ENCODE measurements around the gene BCL7C.

Gene BCL7C

DNA sequence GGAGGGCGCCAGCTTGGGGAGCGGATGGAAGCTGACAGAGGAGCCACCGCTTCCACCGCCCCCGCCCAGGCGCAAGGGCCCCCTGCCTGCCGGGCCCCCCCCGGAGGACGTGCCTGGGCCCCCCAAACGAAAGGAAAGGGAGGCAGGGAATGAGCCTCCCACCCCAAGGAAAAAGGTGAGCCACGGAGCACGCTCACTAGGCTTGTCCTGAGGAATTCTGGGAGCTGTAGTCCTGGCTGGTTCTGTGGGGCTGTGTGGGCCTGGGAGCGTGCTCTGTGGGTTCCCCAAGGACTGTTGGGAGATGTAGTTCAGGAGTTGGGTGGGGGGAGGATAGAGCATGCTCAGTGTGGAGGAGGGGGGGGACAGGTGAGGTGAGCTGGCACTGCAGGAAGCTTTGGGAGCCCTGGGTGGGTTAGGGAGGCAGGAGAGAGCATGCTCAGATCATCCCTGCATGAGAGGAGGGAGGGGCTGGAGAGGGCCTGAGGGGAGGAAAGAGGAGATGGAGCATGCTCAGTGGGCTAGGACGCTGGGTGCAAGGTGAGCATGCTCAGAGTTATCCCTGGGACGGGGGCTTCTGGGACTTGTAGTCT, 34.0 kb upstream of the BCL7C start:
- Histone ChIP-seq H3K27me3 (ENCODE audit: low read depth, low read length) (no peaks in the 10 kb centered on the region), H3K4me1 (ENCODE audit: control insufficient read depth in 1 of 2, insufficient read depth in 2 of 2, low read length in 2 of 2) (peaks cover 0 to 16% of the 10 kb centered on the region in 2 donors), H3K4me3 (ENCODE audit: low read depth in 1 of 2, low read length in 2 of 2) (no peak overlapping the region), H3K36me3 (ENCODE audit: control insufficient read depth in 1 of 2, insufficient read depth in 2 of 2, low read length in 2 of 2) (peaks cover 18 to 36% of the 10 kb centered on the region in 2 donors), H3K9me3 (ENCODE audit: control insufficient read depth in 1 of 2, low read length in 2 of 2) (no peaks in the 10 kb centered on the region), H3K27ac (ENCODE audit: low read length) (no peak overlapping the region)

DNA sequence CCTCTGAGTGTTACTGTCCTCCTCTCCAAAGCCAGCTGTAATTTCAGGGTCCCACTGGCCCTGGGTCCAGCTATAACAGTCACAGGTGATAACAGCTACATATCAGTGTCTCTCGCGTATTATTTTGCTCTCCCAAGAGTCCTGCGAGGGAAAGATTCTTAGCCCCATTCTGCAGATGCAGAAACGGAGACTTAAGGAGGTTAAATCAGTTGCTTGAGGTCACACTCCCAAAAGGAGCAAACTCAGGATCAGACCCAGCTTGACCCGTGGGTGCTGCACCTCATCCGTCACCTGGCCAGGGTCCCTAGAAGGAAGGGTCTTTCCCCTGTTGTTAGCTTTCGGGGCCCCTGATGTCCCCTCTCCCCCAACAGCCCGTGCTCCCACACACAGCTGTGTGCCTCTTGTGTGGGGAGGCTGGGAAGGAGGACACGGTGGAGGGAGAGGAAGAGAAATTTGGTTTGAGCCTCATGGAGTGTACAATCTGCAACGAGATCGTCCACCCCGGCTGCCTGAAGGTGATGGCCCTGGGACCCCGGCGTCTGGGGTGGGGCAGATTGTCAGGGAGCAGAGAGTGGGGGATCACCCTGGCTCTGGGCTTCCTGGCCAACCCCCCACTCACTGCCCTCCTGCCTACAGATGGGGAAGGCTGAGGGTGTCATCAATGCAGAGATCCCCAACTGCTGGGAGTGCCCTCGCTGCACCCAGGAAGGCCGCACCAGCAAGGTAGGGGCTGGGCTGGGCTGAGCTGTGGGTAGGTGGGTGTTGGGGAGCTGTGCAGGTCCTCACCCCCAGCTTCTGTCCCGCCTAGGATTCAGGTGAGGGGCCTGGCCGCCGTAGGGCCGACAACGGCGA, 33.3 kb upstream of the BCL7C start:
- Histone ChIP-seq H3K27ac (ENCODE audit: low read length) (no peak overlapping the region), H3K4me1 (ENCODE audit: control insufficient read depth in 1 of 2, insufficient read depth in 2 of 2, low read length in 2 of 2) (peaks cover 0 to 16% of the 10 kb centered on the region in 2 donors), H3K9me3 (ENCODE audit: control insufficient read depth in 1 of 2, low read length in 2 of 2) (no peaks in the 10 kb centered on the region), H3K36me3 (ENCODE audit: control insufficient read depth in 1 of 2, insufficient read depth in 2 of 2, low read length in 2 of 2) (peaks cover 15 to 32% of the 10 kb centered on the region in 2 donors), H3K27me3 (ENCODE audit: low read depth, low read length) (no peaks in the 10 kb centered on the region), H3K4me3 (ENCODE audit: low read depth in 1 of 2, low read length in 2 of 2) (no peak overlapping the region)

DNA sequence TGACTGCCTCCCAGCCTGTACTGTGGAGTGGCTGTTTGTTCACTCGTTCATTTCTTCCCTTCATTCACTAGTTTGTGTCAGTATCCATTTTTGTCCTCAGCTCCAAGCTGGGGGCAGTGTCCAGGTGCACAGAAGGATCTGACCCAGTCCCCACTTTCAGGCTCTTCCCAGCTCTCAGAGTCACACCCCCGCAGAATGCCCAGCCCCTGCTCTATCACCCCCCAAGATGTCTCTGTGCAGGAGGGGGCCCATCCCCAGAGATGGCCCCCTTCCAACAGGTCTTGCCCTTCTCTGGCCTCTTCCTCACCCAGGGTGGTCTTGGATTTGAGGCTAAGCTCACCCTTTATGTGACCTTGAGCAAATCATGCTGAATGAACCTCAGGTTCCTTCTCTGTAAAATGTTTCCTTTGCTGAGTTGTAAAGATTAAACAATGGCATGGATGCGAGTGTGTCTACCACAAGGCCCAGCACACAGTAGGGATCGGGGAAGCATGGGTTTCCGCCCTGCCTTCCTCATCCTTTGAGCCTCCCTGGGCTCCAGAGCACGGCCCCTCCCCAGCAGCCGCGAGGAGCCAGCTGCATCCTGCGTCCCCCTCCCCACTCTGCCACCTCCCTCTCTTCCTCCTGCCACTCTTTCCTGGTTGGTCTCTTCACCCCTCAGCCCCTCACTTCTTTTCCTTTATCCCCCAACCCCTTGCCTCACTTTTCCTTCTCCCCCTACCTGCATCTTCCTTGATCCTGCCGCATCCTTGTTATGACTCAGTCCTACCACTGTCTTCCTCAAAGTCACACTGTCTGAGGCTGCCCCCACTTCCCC, 32.3 kb upstream of the BCL7C start:
- H3K27ac ChIP-seq (ENCODE audit: low read length): no peak overlapping the region

DNA sequence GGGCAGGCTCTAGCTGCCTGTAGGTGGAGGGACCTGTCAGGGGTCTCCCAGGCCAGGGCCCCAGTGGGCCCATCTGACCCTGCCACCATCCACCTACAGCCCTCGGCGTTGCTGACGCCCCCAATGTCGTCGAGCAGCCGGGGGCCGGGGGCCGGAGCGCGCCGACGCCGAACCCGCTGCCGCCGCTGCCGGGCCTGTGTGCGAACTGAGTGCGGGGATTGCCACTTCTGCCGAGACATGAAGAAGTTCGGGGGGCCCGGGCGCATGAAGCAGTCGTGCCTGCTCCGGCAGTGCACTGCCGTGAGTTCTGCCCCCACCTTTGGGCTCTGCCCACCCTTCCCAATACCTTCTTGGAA, 31.7 kb upstream of the BCL7C start:
- Histone ChIP-seq H3K27me3 (ENCODE audit: low read depth, low read length) (no peaks in the 10 kb centered on the region), H3K9me3 (ENCODE audit: control insufficient read depth in 1 of 2, low read length in 2 of 2) (no peaks in the 10 kb centered on the region), H3K36me3 (ENCODE audit: control insufficient read depth in 1 of 2, insufficient read depth in 2 of 2, low read length in 2 of 2) (peaks cover 3 to 22% of the 10 kb centered on the region in 2 donors), H3K4me3 (ENCODE audit: low read depth in 1 of 2, low read length in 2 of 2) (no peak overlapping the region), H3K4me1 (ENCODE audit: control insufficient read depth in 1 of 2, insufficient read depth in 2 of 2, low read length in 2 of 2) (peaks cover 0 to 27% of the 10 kb centered on the region in 2 donors), H3K27ac (ENCODE audit: low read length) (no peak overlapping the region)

More for the DNA sequence above, 32.3 kb upstream of the BCL7C start:
- Histone ChIP-seq H3K4me3 (ENCODE audit: low read depth in 1 of 2, low read length in 2 of 2) (no peak overlapping the region), H3K27me3 (ENCODE audit: low read depth, low read length) (no peaks in the 10 kb centered on the region), H3K36me3 (ENCODE audit: control insufficient read depth in 1 of 2, insufficient read depth in 2 of 2, low read length in 2 of 2) (peaks cover 9 to 28% of the 10 kb centered on the region in 2 donors), H3K4me1 (ENCODE audit: control insufficient read depth in 1 of 2, insufficient read depth in 2 of 2, low read length in 2 of 2) (peaks cover 0 to 23% of the 10 kb centered on the region in 2 donors), H3K9me3 (ENCODE audit: control insufficient read depth in 1 of 2, low read length in 2 of 2) (no peaks in the 10 kb centered on the region)

DNA sequence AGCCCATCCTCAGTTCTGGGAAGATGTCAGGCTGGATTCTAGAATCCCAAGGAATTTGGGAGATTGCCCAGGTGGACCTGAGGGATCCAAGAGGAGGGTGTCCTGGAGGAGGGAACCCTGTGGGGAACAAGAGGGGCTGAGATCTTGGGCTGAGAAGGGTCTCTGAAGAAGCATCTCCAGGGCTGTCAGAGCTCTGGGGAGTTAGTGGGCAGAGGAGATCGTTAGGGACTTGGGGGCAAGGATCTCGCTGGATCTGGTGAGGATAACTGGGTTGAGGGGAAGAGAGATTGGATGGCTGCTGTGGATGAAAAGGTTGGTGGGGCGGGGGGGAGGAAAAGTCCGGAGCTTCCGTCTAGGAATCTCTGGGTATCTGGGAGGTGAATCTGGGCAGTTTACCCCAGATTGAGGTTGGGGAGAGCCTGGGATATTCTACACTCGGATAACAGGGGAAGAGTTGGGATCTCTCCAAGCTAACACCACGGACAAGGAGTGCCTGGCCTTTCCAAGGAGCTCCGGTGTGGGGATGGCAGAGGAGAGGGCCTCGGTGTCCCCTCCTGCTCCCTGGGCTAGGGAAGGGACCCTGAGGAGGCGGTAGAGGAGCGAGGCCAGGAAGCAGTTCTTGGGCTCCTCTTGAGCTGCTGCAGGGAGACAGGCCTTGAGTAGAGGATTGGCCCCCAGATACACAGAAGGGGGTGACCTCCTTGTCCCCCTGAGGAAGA, 31.2 kb upstream of the BCL7C start:
- H3K4me1 ChIP-seq (ENCODE audit: control insufficient read depth in 1 of 2, insufficient read depth in 2 of 2, low read length in 2 of 2): peaks cover 0 to 27% of the 10 kb centered on the region in 2 donors
- no peaks in the 10 kb centered on the region for H3K27me3 ChIP-seq (ENCODE audit: low read depth, low read length)
- H3K36me3 ChIP-seq (ENCODE audit: control insufficient read depth in 1 of 2, insufficient read depth in 2 of 2, low read length in 2 of 2): peaks cover 0 to 16% of the 10 kb centered on the region in 2 donors
- H3K4me3 ChIP-seq (ENCODE audit: low read depth in 1 of 2, low read length in 2 of 2): peak overlapping the region; percentile 38 to 83
- H3K27ac ChIP-seq (ENCODE audit: low read length): peak overlapping the region; percentile 31
- no peaks in the 10 kb centered on the region for H3K9me3 ChIP-seq (ENCODE audit: control insufficient read depth in 1 of 2, low read length in 2 of 2)

DNA sequence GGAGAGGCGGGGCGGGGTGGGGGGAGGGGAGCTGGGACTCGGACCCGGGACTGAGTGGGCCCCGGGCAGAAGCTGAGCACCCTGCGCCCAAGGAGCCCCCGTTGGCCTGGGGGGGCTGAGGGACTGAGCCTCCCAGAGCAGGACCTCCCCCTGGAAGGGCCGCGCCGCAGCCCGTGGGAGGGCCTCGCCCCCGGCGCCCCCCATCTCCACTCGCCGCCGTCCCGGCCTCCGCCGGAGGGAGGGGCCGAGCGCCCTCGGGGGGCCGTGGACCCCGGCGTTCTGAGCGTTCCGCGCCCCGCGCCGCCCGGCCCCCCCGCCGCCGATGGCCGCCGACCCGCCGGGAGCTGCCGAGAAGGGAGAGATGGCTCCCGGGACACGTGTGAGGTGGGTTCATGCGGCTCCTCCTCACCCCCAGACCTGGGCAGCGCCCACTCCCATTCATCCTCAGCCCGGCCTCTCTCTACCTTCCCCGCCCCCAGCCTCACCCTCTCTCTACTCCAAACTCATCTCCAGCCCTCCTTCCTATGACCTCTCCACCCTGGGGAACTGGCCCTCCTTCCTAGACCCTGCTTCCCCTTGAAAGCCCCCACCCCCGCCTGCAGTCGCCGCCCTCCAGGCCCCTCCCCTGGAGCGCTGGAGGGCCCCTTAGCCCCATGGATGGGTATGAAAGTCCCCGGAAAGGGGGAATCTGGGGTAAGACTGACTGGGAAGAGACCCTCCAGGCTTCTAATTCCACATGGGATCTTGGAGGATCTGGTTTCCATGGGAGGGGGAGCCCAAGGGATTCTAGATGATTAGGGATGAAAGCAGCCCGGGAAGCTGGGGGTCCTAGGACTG, 30.4 kb upstream of the BCL7C start:
- H3K9me3 ChIP-seq (ENCODE audit: control insufficient read depth in 1 of 2, low read length in 2 of 2): no peaks in the 10 kb centered on the region
- H3K4me3 ChIP-seq (ENCODE audit: low read depth in 1 of 2, low read length in 2 of 2): peak overlapping the region; percentile 38 to 83
- peak overlapping the region; percentile 31 for H3K27ac ChIP-seq (ENCODE audit: low read length)
- H3K27me3 ChIP-seq (ENCODE audit: low read depth, low read length): no peaks in the 10 kb centered on the region
- H3K4me1 ChIP-seq (ENCODE audit: control insufficient read depth in 1 of 2, insufficient read depth in 2 of 2, low read length in 2 of 2): peaks cover 0 to 27% of the 10 kb centered on the region in 2 donors
- peaks cover 0 to 13% of the 10 kb centered on the region in 2 donors for H3K36me3 ChIP-seq (ENCODE audit: control insufficient read depth in 1 of 2, insufficient read depth in 2 of 2, low read length in 2 of 2)

DNA sequence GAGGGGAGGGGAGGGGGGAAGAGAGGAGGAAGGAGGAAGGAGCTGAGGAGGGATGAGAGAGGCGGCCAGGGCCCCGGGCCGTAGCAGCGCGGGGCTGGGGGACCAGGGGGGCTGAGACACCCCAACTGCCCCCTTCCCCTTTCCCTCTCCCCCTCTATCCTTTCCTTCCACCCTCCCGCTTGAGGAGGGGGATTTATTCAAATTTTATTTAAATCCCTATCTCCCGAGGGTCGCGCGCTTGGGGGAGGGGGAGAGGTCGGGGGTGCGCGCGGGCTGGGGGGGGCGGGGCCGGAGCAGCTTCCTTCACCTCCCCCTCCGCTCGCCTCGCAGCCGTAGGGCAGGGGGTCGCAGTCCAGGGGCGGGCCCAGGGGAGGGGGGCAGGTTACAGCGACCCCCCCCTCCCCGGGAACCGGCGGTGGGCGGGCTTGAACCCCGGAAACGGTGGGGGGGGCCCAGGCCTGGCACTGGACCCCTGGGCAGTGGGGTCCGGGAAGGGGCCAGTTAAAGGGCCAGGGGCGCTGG, 29.7 kb upstream of the BCL7C start, which contains the start of gene FBXL19:
Gene FBXL19 (plus strand): TSS at position 19 of the 522 bp plus-strand sequence. CDS start 2,183 bp downstream, outside the sequence.
- H3K4me3 ChIP-seq (ENCODE audit: low read depth in 1 of 2, low read length in 2 of 2): peak within 1 kb of the TSS; percentile 83 to 97
- no peaks in the 10 kb centered on the region for H3K27me3 ChIP-seq (ENCODE audit: low read depth, low read length)
- H3K9me3 ChIP-seq (ENCODE audit: control insufficient read depth in 1 of 2, low read length in 2 of 2): no peaks in the 10 kb centered on the region
- peak within 1 kb of the TSS; percentile 98 for H3K27ac ChIP-seq (ENCODE audit: low read length)
- peaks cover 0 to 27% of the 10 kb centered on the region in 2 donors for H3K4me1 ChIP-seq (ENCODE audit: control insufficient read depth in 1 of 2, insufficient read depth in 2 of 2, low read length in 2 of 2)
- H3K36me3 ChIP-seq (ENCODE audit: control insufficient read depth in 1 of 2, insufficient read depth in 2 of 2, low read length in 2 of 2): peaks cover 0 to 13% of the 10 kb centered on the region in 2 donors

- Histone ChIP-seq H3K9me3 (ENCODE audit: control insufficient read depth in 1 of 2, low read length in 2 of 2) (no peaks in the 10 kb centered on the region), H3K4me1 (ENCODE audit: control insufficient read depth in 1 of 2, insufficient read depth in 2 of 2, low read length in 2 of 2) (peaks cover 0 to 27% of the 10 kb centered on the region in 2 donors), H3K27ac (ENCODE audit: low read length) (peak overlapping the region; percentile 98), H3K27me3 (ENCODE audit: low read depth, low read length) (no peaks in the 10 kb centered on the region), H3K4me3 (ENCODE audit: low read depth in 1 of 2, low read length in 2 of 2) (peak overlapping the region; percentile 83 to 97), H3K36me3 (ENCODE audit: control insufficient read depth in 1 of 2, insufficient read depth in 2 of 2, low read length in 2 of 2) (peaks cover 0 to 13% of the 10 kb centered on the region in 2 donors)
Measured at GRCh38 chr16:30922960-30923535, 29.2 kb upstream of the BCL7C start.

DNA sequence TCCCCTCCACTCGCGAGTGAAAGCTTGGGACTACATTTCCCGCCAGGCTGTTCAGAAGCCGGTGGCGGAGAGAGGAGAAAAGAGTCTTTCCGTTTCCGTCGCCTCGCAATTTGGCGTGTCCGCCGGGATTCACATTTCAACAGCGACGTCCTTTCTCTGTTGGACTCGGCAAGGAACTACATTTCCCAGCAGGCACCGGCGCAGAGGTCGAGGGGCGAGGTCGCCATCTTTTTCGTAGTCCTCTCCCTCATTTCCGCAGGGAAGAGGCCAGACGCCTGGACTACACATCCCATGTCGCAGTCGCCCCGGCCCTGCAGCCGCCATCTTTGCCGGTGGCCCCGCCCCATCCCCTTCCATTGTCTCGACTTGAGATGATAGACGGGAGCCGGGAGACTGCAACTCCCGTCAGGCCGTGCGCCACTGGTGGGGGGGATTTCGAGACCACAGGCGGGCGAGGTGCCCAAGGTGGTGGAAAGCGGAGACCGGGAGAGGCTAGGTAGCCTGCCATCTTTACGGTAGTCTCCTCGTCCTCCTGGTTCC, 28.6 kb upstream of the BCL7C start:
- H3K27ac ChIP-seq (ENCODE audit: low read length): peak overlapping the region; percentile 98
- peaks cover 0 to 25% of the 10 kb centered on the region in 2 donors for H3K4me1 ChIP-seq (ENCODE audit: control insufficient read depth in 1 of 2, insufficient read depth in 2 of 2, low read length in 2 of 2)
- H3K36me3 ChIP-seq (ENCODE audit: control insufficient read depth in 1 of 2, insufficient read depth in 2 of 2, low read length in 2 of 2): peaks cover 0 to 12% of the 10 kb centered on the region in 2 donors
- H3K4me3 ChIP-seq (ENCODE audit: low read depth in 1 of 2, low read length in 2 of 2): peak overlapping the region; percentile 83 to 97
- no peaks in the 10 kb centered on the region for H3K9me3 ChIP-seq (ENCODE audit: control insufficient read depth in 1 of 2, low read length in 2 of 2)
- no peaks in the 10 kb centered on the region for H3K27me3 ChIP-seq (ENCODE audit: low read depth, low read length)
